Stimulated activated CD4-positive, alpha-beta T cell treated with anti-CD3 and anti-CD28 coated beads, TNF-alpha, amount 100 ng/mL, for 48 hours (primary cell): Measurements from ENCODE around the gene MAP3K8.
"Not testable (repeated sequence)": the region's sequence is repeated elsewhere in the genome, so short reads cannot be mapped to it uniquely, and the experiment has no call there.

Source experiments
- DNase-seq, 3 donors: peaks; one replicate each; pipeline ENCODE4 v3.0.0-alpha.2; 2020; ENCODE audit warnings: low read depth in 3 of 3

The MAP3K8 gene

GRCh38 chr10:30447125-30447799 is 13.3 kb downstream of the MAP3K8 start:
- DNase-seq, result no peak

- DNase-seq, result no peak
Observed at GRCh38 chr10:30448092-30448491, 14.1 kb downstream of the MAP3K8 start.

DNA sequence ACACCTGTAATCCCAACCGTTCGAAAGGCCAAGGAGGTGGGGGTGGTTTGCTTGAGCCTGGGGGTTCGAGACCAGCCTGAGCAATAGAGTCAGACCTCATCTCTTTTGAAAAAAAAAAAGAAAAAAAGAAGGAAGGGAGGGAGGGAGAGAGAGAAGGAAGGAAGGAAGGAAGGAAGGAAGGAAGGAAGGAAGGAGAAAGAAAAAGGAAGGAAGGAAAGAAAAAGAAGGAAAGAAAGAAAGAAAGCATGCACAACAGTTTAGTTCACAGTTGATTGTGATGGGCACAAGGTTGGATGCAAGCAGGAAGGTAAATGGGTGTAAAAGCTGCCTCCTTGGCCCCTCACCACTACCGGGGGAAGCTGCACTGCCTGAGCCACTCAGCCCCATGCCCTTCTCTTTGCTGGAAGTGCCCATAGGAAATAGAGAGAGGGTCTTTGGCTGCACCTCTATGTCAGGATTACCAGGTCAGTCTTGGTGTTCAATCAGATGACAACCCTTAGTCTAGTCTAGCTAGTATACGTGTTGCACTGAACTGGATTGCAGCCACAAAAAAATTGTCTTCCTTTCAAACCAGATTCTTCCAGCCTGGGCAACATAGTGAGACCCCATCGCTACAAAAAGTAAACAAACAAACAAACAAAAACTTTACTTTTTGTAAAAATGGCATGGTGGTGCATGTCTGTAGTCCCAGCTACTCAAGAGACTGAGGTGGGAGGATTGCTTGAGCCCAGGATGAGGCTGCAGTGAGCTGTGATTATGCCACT is 20.0 kb downstream of the MAP3K8 start:
- DNase-seq, result no peak

GRCh38 chr10:30454744-30455510 is 20.9 kb downstream of the MAP3K8 start:
- DNase-seq, result no peak

GRCh38 chr10:30455816-30456215 is 21.8 kb downstream of the MAP3K8 start:
- DNase-seq, result no peak

DNA sequence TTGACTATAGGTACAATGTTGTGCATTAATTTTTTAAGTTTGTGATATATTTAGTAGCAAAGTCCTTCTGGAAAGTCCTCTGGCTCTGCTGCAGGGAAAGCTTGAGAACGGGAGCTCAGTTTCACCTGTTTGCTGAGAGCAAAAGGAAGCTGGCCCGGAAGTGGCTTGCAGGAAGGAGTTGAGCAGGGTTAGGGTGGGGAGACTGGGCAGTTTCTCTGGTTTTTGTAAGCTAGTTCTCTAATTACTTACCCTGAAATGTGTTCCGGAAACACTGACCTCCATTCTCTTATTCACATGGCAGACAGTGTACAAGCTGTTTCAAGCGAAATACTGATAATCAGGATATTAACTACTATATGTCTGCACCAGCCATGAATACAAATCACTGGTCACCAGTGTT is 22.3 kb downstream of the MAP3K8 start:
- DNase-seq, result no peak

- DNase-seq, result no peak
Observed at GRCh38 chr10:30459283-30459682, 25.3 kb downstream of the MAP3K8 start.

DNA sequence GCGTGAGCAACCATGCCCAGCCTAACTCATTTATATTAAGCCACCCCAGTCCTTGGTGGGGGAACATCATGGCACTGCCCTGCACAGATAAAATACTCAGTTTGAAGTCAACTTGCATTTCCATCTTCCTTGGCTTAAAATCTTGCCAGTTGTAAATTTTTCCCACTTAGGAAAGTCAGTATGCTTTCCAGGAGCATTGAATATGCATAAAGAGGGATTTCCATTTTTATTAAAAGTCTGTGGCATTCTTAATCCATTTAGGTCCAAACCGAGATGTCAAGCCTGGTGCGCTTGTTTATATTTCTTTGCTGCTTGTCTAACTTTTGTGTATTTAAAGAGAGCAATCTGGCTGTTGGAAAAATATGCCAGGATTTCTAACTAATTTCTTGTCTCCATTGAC is 26.1 kb downstream of the MAP3K8 start:
- no peak for DNase-seq

DNA sequence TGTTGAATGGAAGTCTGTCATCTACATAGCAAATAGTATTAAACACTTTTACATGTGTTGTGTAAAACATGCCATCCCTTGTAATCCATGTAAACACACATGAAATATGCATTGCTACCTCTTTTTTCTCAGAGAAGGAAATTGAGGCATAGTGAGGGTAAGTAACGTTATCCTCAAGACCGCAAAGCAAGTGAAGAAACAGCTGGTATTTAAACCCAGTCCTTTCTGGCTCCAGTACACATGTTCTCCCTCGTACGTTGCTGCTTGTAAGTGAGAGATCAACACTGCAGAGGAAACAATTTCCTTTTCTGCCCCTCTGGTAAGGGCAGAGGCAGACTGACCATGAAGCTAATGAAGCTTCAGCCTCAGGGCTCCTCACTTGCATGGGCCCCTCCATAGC is 28.5 kb downstream of the MAP3K8 start:
- DNase-seq, result no peak

GRCh38 chr10:30463944-30464451 is 30.0 kb downstream of the MAP3K8 start:
- no peak for DNase-seq

DNA sequence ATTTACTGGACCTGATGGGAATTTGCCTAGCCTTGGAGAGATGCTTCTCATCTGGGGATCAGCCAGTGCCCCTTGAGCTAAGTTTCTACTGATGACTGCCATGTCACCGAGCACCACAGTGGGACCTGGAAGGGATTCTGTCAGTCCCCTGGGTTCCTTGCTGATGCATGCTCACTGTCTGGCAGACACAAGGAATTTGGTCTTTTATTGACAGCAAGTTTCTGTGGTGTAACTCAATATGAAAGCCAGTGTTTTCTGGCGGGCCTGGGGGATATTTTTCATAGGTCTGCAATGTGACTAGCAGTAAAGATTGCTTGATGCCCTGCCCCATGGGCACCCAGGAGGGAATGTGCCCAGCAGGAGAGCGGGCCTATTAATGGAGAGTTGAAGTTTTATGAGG is 30.7 kb downstream of the MAP3K8 start:
- no peak for DNase-seq

DNA sequence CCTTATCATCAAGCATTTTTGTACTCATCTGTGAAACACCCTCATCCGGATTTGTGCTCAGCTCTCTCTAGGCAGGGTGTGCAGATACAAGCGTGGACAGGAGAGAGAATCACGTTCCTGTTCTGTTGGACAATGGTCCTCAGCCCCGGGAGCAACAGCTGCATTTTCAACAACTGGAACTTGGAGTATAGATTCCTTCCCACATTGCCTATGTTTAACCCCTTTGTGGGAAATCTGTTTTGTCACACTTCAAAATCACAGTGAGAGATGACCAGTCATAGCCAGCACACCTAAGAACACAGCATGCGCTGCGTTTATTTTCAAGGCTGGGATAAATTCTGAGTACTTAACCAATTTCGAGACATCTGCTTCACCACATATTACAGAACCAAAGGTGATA is 32.5 kb downstream of the MAP3K8 start:
- no peak for DNase-seq

- DNase-seq, result no peak
Observed at GRCh38 chr10:30467651-30468338, 33.8 kb downstream of the MAP3K8 start.

- DNase-seq, result no peak
Observed at GRCh38 chr10:30472414-30473155, 38.6 kb downstream of the MAP3K8 start.

DNA sequence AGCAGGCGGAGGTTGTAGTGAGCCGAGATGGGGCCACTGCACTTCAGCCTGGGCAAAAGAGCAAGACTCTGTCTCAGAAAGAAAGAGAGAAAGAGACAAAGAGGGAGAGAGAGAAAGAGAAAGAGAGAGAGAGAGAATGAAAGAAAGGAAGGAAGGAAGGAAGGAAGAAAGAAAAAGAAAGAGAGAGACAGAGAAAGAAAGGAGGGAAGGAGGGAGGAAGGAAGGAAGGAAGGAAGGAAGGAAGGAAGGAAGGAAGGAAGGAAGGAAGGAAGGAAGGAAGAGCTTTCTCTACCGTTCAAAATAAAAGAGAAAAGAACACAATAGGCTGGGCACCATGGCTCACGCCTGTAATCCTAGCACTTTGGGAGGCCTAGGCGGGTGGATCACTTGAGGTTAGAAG is 41.5 kb downstream of the MAP3K8 start:
- not testable (repeated sequence) for DNase-seq

- DNase-seq, result no peak
Observed at GRCh38 chr10:30476511-30477155, 42.6 kb downstream of the MAP3K8 start.

- DNase-seq, result not testable (repeated sequence)
Observed at GRCh38 chr10:30479513-30479912, 45.5 kb downstream of the MAP3K8 start.

DNA sequence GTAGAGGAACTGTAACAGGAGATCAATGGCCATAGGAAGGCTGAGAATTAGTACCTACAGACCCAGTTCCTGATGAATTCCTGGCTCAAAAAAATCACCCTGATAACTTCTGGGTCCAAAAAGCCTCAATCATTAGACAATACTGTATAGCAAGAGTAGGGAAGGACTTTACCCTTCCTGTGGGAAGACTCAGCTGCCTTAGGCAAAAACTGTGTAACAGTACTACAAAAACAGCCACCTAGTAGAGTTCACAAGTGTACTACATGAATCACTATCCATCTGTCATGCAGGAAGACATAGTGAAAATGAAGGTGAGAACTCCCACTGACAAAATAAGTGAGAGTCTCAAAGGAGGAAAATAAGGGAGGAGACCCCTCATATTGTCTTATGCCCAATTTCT is 47.6 kb downstream of the MAP3K8 start:
- no peak for DNase-seq

GRCh38 chr10:30488316-30488715 is 54.3 kb downstream of the MAP3K8 start:
- no peak for DNase-seq

- DNase-seq, result no peak
Observed at GRCh38 chr10:30489346-30489745, 55.4 kb downstream of the MAP3K8 start.
